Calu3 (cell line): ENCODE results near the gene RSL1D1. TPM values are rescaled to one million over a fixed set of nuclear protein-coding genes. Genes with fewer than 3 reads are reported as not detected.
A peak's percentile ranks its signal among the peaks of the same experiment; 100 is the strongest.

Experiments
- BruUV-seq: library from RNA; stranded (reverse); fragments of 400-500 nt; replicated peaks from 2 replicates; lab custom pipeline; 2021; lab: Mats Ljungman, UMichigan
- CTCF ChIA-PET: fragments of 300-600 bp; sonication (Branson Sonifier 250); formaldehyde crosslinking; loops from one replicate; lab custom pipeline; 2022; ENCODE audit warnings: antibody characterized with exemption; lab: Charles Lee
- DNase-seq: peaks from one replicate; pipeline ENCODE4 v3.0.0; 2022
- H3K27ac Mint-ChIP-seq: one replicate; pipeline ENCODE4 v1.8.0; 2022; ENCODE audit warnings: mixed read lengths; ENCODE audit not compliant: unreplicated experiment
- H3K27me3 Mint-ChIP-seq: one replicate; pipeline ENCODE4 v1.8.0; 2022; ENCODE audit warnings: mixed read lengths; ENCODE audit not compliant: unreplicated experiment
- H3K36me3 Mint-ChIP-seq: one replicate; pipeline ENCODE4 v1.8.0; 2022; ENCODE audit warnings: mild to moderate bottlenecking, moderate library complexity, mixed read lengths; ENCODE audit not compliant: insufficient read depth, unreplicated experiment
- H3K4me1 Mint-ChIP-seq: one replicate; pipeline ENCODE4 v1.8.0; 2022; ENCODE audit warnings: mild to moderate bottlenecking, low read depth, mixed read lengths; ENCODE audit not compliant: unreplicated experiment
- H3K4me3 Mint-ChIP-seq: one replicate; pipeline ENCODE4 v1.8.0; 2022; ENCODE audit warnings: mild to moderate bottlenecking, low read depth, moderate library complexity, mixed read lengths; ENCODE audit not compliant: unreplicated experiment
- H3K9me3 Mint-ChIP-seq: one replicate; pipeline ENCODE4 v1.8.0; 2022; ENCODE audit warnings: low read depth, mixed read lengths; ENCODE audit not compliant: unreplicated experiment
- CTCF ChIP-seq: fragments of 200-600 bp; IDR thresholded peaks from one replicate; pipeline ENCODE4 v1.8.0; 2022; ENCODE audit warnings: antibody characterized with exemption; ENCODE audit not compliant: unreplicated experiment
- intact Hi-C: fragments of 100-400 bp; cut with micrococcal nuclease; formaldehyde crosslinking; loops from one replicate; pipeline ENCODE4 v1.10.0; 2022; ENCODE audit not compliant: unreplicated experiment
- total RNA-seq: library from RNA; stranded (reverse); gene quantifications from 2 replicates; pipeline ENCODE4 v1.2.3, GENCODE V29; 2022

The RSL1D1 gene
- total RNA-seq, 1 experiment from 2014 or later, result 239 TPM

- intact Hi-C loops, result loop anchor here (1.0 kb wide), 1 partner anchor 13 kb away; no protein-coding TSS in a partner anchor
- Mint-ChIP-seq H3K4me1 (peaks cover 56% of the 10 kb centered on the region), H3K9me3 (no peaks in the 10 kb centered on the region), H3K4me3 (peak overlapping the region; percentile 76), H3K27ac (no peak overlapping the region), H3K36me3 (peaks cover 70% of the 10 kb centered on the region), H3K27me3 (no peaks in the 10 kb centered on the region)
- BruUV-seq, result TSS peak; percentile 35
- peak; percentile 66 for DNase-seq
- CTCF ChIA-PET, result interaction anchor here (0.7 to 1.9 kb wide), 6 partner anchors 14 to 82 kb away, joined by 3 to 10 read pairs (median 5); no protein-coding TSS in a partner anchor
- no peak for TF ChIP-seq CTCF
Measured at GRCh38 chr16:11796227-11797165, 54.8 kb downstream of the RSL1D1 start.

- no peak for TF ChIP-seq CTCF
- H3K9me3 Mint-ChIP-seq, result no peaks in the 10 kb centered on the region
- DNase-seq, result no peak
- peaks cover 70% of the 10 kb centered on the region for H3K36me3 Mint-ChIP-seq
- H3K27me3 Mint-ChIP-seq, result no peaks in the 10 kb centered on the region
- CTCF ChIA-PET, result no interaction called here
- no TSS peak for BruUV-seq
- H3K4me3 Mint-ChIP-seq, result peak overlapping the region; percentile 76
- intact Hi-C loops, result loop anchor here (1.0 kb wide), 1 partner anchor 13 kb away; no protein-coding TSS in a partner anchor
- H3K4me1 Mint-ChIP-seq, result peaks cover 63% of the 10 kb centered on the region
- H3K27ac Mint-ChIP-seq, result no peak overlapping the region
Measured at GRCh38 chr16:11795887-11796226, 55.5 kb downstream of the RSL1D1 start.

- Mint-ChIP-seq H3K27me3 (no peaks in the 10 kb centered on the region), H3K36me3 (peaks cover 71% of the 10 kb centered on the region), H3K4me1 (peaks cover 67% of the 10 kb centered on the region), H3K4me3 (peak overlapping the region; percentile 76), H3K27ac (peak overlapping the region; percentile 84), H3K9me3 (no peaks in the 10 kb centered on the region)
- TF ChIP-seq CTCF, result no peak
- CTCF ChIA-PET, result no interaction called here
- no peak for DNase-seq
- intact Hi-C loops, result loop anchor here (5.0 kb wide), 1 partner anchor 38 kb away; no protein-coding TSS in a partner anchor
- no TSS peak for BruUV-seq
Measured at GRCh38 chr16:11794996-11795886, 56.1 kb downstream of the RSL1D1 start.

- no peak for DNase-seq
- BruUV-seq, result no TSS peak
- intact Hi-C loops, result loop anchor here (5.0 kb wide), 1 partner anchor 37 kb away; no protein-coding TSS in a partner anchor
- Mint-ChIP-seq H3K36me3 (peaks cover 69% of the 10 kb centered on the region), H3K9me3 (no peaks in the 10 kb centered on the region), H3K27ac (no peak overlapping the region), H3K4me3 (peak overlapping the region; percentile 76), H3K27me3 (no peaks in the 10 kb centered on the region), H3K4me1 (peaks cover 63% of the 10 kb centered on the region)
- CTCF ChIA-PET, result no interaction called here
- no peak for TF ChIP-seq CTCF
Measured at GRCh38 chr16:11794447-11794846, 56.9 kb downstream of the RSL1D1 start.
